B cell (primary cell): ENCODE measurements around the gene PARVA. TPM values are rescaled to one million over a fixed set of nuclear protein-coding genes. Genes with fewer than 3 reads are reported as not detected.

ENCODE experiments used
- ATAC-seq: fragments of 200-7000 bp; cut with Tn5 transposase; one replicate; pipeline ENCODE4 v1.10.0; 2021; ENCODE audit warnings: low read depth, mild to moderate bottlenecking, moderate number of reproducible peaks, moderate library complexity
- CTCF ChIA-PET: fragments of 350-600 bp; sonication (Branson Sonifier 250); formaldehyde crosslinking; loops from one replicate; lab custom pipeline; 2021; ENCODE audit warnings: antibody characterized with exemption, inconsistent platforms; lab: Charles Lee
- POLR2A ChIA-PET: fragments of 350-600 bp; sonication (Branson Sonifier 250); formaldehyde crosslinking; loops from one replicate; lab custom pipeline; 2021; ENCODE audit warnings: antibody characterized with exemption; lab: Charles Lee
- DNase-seq: peaks from one replicate; pipeline ENCODE4 v3.0.0; 2013
- H2AFZ ChIP-seq: 2 replicates; pipeline ENCODE4 v1.6.1; 2012; ENCODE audit warnings: mild to moderate bottlenecking, low read depth, low read length; ENCODE audit not compliant: insufficient read depth, poor library complexity, severe bottlenecking
- H3K27ac ChIP-seq, 2 donors: 1 replicate in 1 of 2; 2 replicates in 1 of 2; pipeline ENCODE4 v1.5.1; 2012 to 2013; ENCODE audit warnings: low read length in 2 of 2, mild to moderate bottlenecking in 2 of 2, moderate library complexity in 1 of 2
- H3K27me3 ChIP-seq, 4 experiments: fragments of 200-600 bp in 1 of 4; sonication (generic) in 1 of 4; replicated peaks in 1 of 4; 1 replicate in 2 of 4; 2 replicates in 2 of 4; pipeline versions ENCODE4 v1.6.1 to v1.7.0; 2013 to 2016; ENCODE audit warnings: low read length in 3 of 4, mild to moderate bottlenecking in 2 of 4, mixed read lengths in 1 of 4, moderate library complexity in 1 of 4; ENCODE audit not compliant: insufficient read depth in 4 of 4, control insufficient read depth in 3 of 4; ENCODE audit errors: control extremely low read depth in 1 of 4
- H3K36me3 ChIP-seq, 2 experiments: replicated peaks in 1 of 2; 1 replicate in 1 of 2; 2 replicates in 1 of 2; pipeline versions ENCODE4 v1.6.1 to v1.7.1; 2013; ENCODE audit warnings: low read length in 1 of 2; ENCODE audit not compliant: insufficient read depth in 2 of 2, control insufficient read depth in 1 of 2; ENCODE audit errors: control extremely low read depth in 1 of 2, extremely low read depth in 1 of 2
- H3K4me1 ChIP-seq, 2 donors: fragments of 200-600 bp in 1 of 2; sonication (generic) in 1 of 2; 1 replicate in 1 of 2; 2 replicates in 1 of 2; pipeline versions ENCODE4 v1.5.1 to v1.6.1; 2013 to 2017; ENCODE audit warnings: low read length in 2 of 2; ENCODE audit not compliant: control insufficient read depth in 2 of 2, insufficient read depth in 2 of 2
- H3K4me2 ChIP-seq: replicated peaks from 2 replicates; pipeline ENCODE3; 2012; ENCODE audit warnings: mild to moderate bottlenecking, low read depth, low read length; ENCODE audit not compliant: poor library complexity, severe bottlenecking
- H3K4me3 ChIP-seq, 5 experiments: fragments of 200-600 bp in 1 of 5; sonication (generic) in 1 of 5; 1 replicate in 3 of 5; 2 replicates in 2 of 5; pipeline versions ENCODE4 v1.5.1 to v1.7.0; 2011 to 2016; ENCODE audit warnings: low read length in 4 of 5, mild to moderate bottlenecking in 4 of 5, low read depth in 2 of 5, control low read depth in 1 of 5, moderate library complexity in 1 of 5; ENCODE audit not compliant: insufficient read depth in 1 of 5; ENCODE audit errors: control extremely low read depth in 1 of 5, extremely low read depth in 1 of 5
- H3K79me2 ChIP-seq: fragments of 200-600 bp; sonication (generic); one replicate; pipeline ENCODE4 v1.6.0; 2016; ENCODE audit warnings: low read length; ENCODE audit not compliant: control insufficient read depth, insufficient read depth
- H3K9ac ChIP-seq: fragments of 200-600 bp; sonication (generic); 2 replicates; pipeline ENCODE4 v1.6.1; 2017; ENCODE audit warnings: mild to moderate bottlenecking, low read length, moderate library complexity
- H3K9me3 ChIP-seq, 3 donors: one replicate each; pipeline versions ENCODE4 v1.6.1 to v1.7.1; 2013; ENCODE audit warnings: low read length in 2 of 3; ENCODE audit not compliant: control insufficient read depth in 2 of 3, insufficient read depth in 1 of 3; ENCODE audit errors: control extremely low read depth in 1 of 3
- H4K20me1 ChIP-seq: 2 replicates; pipeline ENCODE4 v1.6.0; 2012; ENCODE audit warnings: mild to moderate bottlenecking, low read length; ENCODE audit not compliant: insufficient read depth, control insufficient read depth, poor library complexity, severe bottlenecking
- H3K27ac Mint-ChIP-seq: one replicate; pipeline ENCODE4 v1.8.0; 2021; ENCODE audit warnings: mixed read lengths
- H3K27me3 Mint-ChIP-seq: one replicate; pipeline ENCODE4 v1.8.0; 2021; ENCODE audit warnings: mixed read lengths
- H3K4me1 Mint-ChIP-seq: one replicate; pipeline ENCODE4 v1.8.0; 2021; ENCODE audit warnings: mixed read lengths
- H3K4me3 Mint-ChIP-seq: one replicate; pipeline ENCODE4 v1.8.0; 2021; ENCODE audit warnings: mixed read lengths
- H3K9me3 Mint-ChIP-seq: one replicate; pipeline ENCODE4 v1.8.0; 2022; ENCODE audit warnings: mixed read lengths; ENCODE audit not compliant: insufficient read depth
- EZH2 ChIP-seq: IDR thresholded peaks from 2 replicates; pipeline ENCODE4 v1.6.1; 2012; ENCODE audit warnings: borderline replicate concordance, low read depth, mild to moderate bottlenecking, moderate library complexity, low read length; ENCODE audit not compliant: insufficient read depth, poor library complexity, severe bottlenecking
- WGBS: methylation state at CpG from one replicate; pipeline ENCODE4 v1.1.5; 2013; ENCODE audit warnings: missing lambda C conversion rate; ENCODE audit not compliant: insufficient coverage; 5-methylcytosine and 5-hydroxymethylcytosine counted together
- intact Hi-C: fragments of 100-400 bp; cut with micrococcal nuclease; formaldehyde crosslinking; loops from one replicate; pipeline ENCODE4 v1.10.0; 2022
- polyA plus RNA-seq: library from polyadenylated mRNA; depleted of rRNA; stranded (reverse); fragments of >200 nt; gene quantifications from 2 replicates; pipeline ENCODE4 v1.2.3, GENCODE V29; 2012
- total RNA-seq, 2 donors: library from RNA; stranded (reverse); fragments of 120-200 nt in 1 of 2; gene quantifications; 1 replicate in 1 of 2; 2 replicates in 1 of 2; pipeline versions ENCODE4 v1.2.3 to v1.2.4, GENCODE V29; 2013 to 2022
- TF ChIP-seq, protein P1 (sequence below): fragments of 200-600 bp; IDR thresholded peaks from one replicate; pipeline ENCODE4 v1.8.0; 2022; ENCODE audit warnings: antibody characterized with exemption, mild to moderate bottlenecking

The PARVA gene
- total and polyA plus RNA-seq, 2 donors (not counting 1 experiment from before 2014, with no cell fraction given): not detected

- ATAC-seq: no peak
These were observed 166.4 kb downstream of the PARVA start for GRCh38 chr11:12543596-12544415.

More at GRCh38 chr11:12543596-12544415, 166.4 kb downstream of the PARVA start:
- no peaks in the 10 kb centered on the region for H3K79me2 ChIP-seq
- H3K4me1 ChIP-seq: no peaks in the 10 kb centered on the region
- no peak for DNase-seq
- no peaks in the 10 kb centered on the region for H4K20me1 ChIP-seq
- H3K27me3 Mint-ChIP-seq: no peaks in the 10 kb centered on the region
- H3K4me3 ChIP-seq: no peak overlapping the region
- WGBS: 81% methylated on average over 4 of the region's 9 CpGs
- H3K9ac ChIP-seq: no peak overlapping the region
- H3K4me3 Mint-ChIP-seq: no peak overlapping the region
- H3K36me3 ChIP-seq: no peaks in the 10 kb centered on the region
- no peak overlapping the region for H3K4me2 ChIP-seq
- H3K27ac Mint-ChIP-seq: no peak overlapping the region
- H2AFZ ChIP-seq: no peak overlapping the region
- no peaks in the 10 kb centered on the region for H3K4me1 Mint-ChIP-seq
- TF ChIP-seq, protein P1, sequence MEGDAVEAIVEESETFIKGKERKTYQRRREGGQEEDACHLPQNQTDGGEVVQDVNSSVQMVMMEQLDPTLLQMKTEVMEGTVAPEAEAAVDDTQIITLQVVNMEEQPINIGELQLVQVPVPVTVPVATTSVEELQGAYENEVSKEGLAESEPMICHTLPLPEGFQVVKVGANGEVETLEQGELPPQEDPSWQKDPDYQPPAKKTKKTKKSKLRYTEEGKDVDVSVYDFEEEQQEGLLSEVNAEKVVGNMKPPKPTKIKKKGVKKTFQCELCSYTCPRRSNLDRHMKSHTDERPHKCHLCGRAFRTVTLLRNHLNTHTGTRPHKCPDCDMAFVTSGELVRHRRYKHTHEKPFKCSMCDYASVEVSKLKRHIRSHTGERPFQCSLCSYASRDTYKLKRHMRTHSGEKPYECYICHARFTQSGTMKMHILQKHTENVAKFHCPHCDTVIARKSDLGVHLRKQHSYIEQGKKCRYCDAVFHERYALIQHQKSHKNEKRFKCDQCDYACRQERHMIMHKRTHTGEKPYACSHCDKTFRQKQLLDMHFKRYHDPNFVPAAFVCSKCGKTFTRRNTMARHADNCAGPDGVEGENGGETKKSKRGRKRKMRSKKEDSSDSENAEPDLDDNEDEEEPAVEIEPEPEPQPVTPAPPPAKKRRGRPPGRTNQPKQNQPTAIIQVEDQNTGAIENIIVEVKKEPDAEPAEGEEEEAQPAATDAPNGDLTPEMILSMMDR: no peak
- no peak for TF ChIP-seq EZH2
- ChIA-PET CTCF (no interaction called here), POLR2A (no interaction called here)
- H3K9me3 Mint-ChIP-seq: no peaks in the 10 kb centered on the region
- no peak overlapping the region for H3K27ac ChIP-seq
- intact Hi-C loops: no loop called here
- H3K9me3 ChIP-seq: peaks cover 0 to 6% (median 0%) of the 10 kb centered on the region in 3 donors
- H3K27me3 ChIP-seq: peaks cover 0 to 4% (median 0%) of the 10 kb centered on the region in 4 experiments
